Lower leg skin (tissue), 4 donors: ENCODE results near the gene MTA3. TPM values are rescaled to one million over a fixed set of nuclear protein-coding genes. Genes with fewer than 3 reads are reported as not detected.
A peak's percentile ranks its signal among the peaks of the same experiment; 100 is the strongest.

Experiments
- DNase-seq, 2 donors: peaks; one replicate each; pipeline ENCODE4 v3.0.0-alpha.2; 2019; ENCODE audit warnings: low spot score in 2 of 2
- H3K4me3 ChIP-seq: fragments of 200-600 bp; sonication (generic); 2 replicates; pipeline ENCODE4 v1.5.1; 2017; ENCODE audit warnings: mild to moderate bottlenecking, low read depth; ENCODE audit not compliant: poor library complexity, severe bottlenecking
- POLR2A ChIP-seq, 2 donors: fragments of 450-650 bp; IDR thresholded peaks; one replicate each; pipeline ENCODE4 v1.6.1; 2016 to 2017; ENCODE audit warnings: antibody characterized with exemption in 2 of 2, mild to moderate bottlenecking in 1 of 2, moderate library complexity in 1 of 2
- WGBS, 2 donors: methylation state at CpG; one replicate each; pipeline ENCODE4 v1.1.5; 2018; 5-methylcytosine and 5-hydroxymethylcytosine counted together
- intact Hi-C: fragments of 100-400 bp; cut with DNase I; formaldehyde crosslinking; loops from one replicate; pipeline ENCODE4 v1.15.0; 2023; ENCODE audit warnings: low total_unique reads
- total RNA-seq, 4 donors: library from RNA; depleted of rRNA; stranded (reverse); fragments of >200 nt; gene quantifications; one replicate each; pipeline ENCODE4 v1.1.0, GENCODE V29; 2016
- TF ChIP-seq, protein P1 (sequence below), 3 donors: fragments of 450-650 bp; IDR thresholded peaks; one replicate each; pipeline ENCODE4 v1.5.1; 2016; ENCODE audit warnings: antibody characterized with exemption in 3 of 3, mild to moderate bottlenecking in 3 of 3, moderate library complexity in 2 of 3

The MTA3 gene
- total RNA-seq, 4 donors from 2014 or later: 32.9 to 50.4 (median 35.9) TPM

DNA sequence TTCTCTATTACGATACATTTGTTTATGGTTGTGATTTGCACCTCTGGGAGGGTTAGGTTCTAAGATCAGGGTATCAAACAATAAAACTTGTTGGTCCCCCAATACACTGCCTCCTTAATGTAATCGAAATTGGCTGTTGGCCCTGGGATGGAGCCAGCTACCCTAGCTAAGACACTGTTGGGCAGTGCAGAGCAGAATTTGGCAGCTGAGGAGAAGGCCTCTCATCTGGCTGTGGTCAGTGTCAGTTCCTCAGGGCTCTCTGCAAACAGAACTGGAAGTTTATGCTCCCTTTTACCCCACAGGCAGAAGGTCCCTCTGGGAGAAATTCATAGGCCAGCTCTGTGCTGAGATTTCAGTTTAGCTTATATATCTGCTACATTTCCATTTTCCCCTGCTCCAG is 232.5 kb downstream of the MTA3 start:
- DNase-seq: peak in 1 of 2 donors; percentile 59
- no peak overlapping the region for H3K4me3 ChIP-seq
- intact Hi-C loops: no loop called here
- WGBS, 2 donors: 60 to 73% methylated on average over 2 of the region's 2 CpGs
- TF ChIP-seq, protein P1, sequence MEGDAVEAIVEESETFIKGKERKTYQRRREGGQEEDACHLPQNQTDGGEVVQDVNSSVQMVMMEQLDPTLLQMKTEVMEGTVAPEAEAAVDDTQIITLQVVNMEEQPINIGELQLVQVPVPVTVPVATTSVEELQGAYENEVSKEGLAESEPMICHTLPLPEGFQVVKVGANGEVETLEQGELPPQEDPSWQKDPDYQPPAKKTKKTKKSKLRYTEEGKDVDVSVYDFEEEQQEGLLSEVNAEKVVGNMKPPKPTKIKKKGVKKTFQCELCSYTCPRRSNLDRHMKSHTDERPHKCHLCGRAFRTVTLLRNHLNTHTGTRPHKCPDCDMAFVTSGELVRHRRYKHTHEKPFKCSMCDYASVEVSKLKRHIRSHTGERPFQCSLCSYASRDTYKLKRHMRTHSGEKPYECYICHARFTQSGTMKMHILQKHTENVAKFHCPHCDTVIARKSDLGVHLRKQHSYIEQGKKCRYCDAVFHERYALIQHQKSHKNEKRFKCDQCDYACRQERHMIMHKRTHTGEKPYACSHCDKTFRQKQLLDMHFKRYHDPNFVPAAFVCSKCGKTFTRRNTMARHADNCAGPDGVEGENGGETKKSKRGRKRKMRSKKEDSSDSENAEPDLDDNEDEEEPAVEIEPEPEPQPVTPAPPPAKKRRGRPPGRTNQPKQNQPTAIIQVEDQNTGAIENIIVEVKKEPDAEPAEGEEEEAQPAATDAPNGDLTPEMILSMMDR (IDR thresholded peaks at IDR 0.05): no peak
- no peak for TF ChIP-seq POLR2A (IDR thresholded peaks at IDR 0.05)

DNA sequence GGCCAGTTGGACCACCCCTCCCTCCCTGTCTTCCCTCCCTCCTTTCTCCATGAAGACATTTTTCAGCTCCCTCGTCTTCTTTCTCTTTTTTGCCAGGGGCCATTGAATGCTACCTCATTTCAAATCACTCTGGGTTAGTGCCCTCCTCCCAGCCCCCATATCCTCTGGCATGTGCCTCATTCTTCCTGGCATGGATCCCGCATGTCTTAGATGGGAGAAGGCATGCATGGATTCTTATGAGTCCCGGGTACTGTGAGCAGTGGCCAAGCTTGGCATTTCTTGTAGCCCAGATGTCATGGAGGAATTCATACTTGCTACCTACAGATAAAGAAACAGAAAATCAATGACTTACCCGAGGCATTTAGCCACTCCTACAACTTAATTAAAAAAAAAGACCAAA is 232.9 kb downstream of the MTA3 start:
- intact Hi-C loops: no loop called here
- 32 to 46% methylated on average over 4 of the region's 4 CpGs for whole genome bisulfite sequencing, 2 donors
- peak in 1 of 2 donors; percentile 71 for DNase-seq
- no peak overlapping the region for H3K4me3 ChIP-seq
- no peak for TF ChIP-seq POLR2A (IDR thresholded peaks at IDR 0.05)
- TF ChIP-seq, protein P1 (IDR thresholded peaks at IDR 0.05): no peak

DNA sequence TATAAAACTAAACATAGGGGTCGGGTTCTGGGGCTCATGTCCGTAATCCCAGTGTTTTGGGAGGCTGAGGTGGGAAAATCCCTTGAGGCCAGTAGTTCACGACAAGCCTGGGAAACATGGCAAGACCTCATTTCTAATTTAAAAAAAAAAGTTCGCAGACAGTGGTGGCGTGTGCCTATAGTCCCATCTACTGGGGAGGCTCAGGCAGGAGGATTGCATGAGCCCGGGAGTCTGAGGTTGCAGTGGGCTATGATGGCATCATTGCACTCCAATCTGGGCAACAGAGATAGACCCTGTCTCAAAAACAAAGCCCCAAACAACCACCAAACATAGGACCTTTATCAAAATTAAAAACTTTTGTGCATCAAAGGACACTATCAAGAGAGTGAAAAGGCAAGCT is 233.7 kb downstream of the MTA3 start:
- DNase-seq: no peak
- intact Hi-C loops: no loop called here
- TF ChIP-seq, protein P1 (IDR thresholded peaks at IDR 0.05): no peak
- TF ChIP-seq POLR2A (IDR thresholded peaks at IDR 0.05): no peak
- WGBS, 2 donors: 88 to 91% methylated on average over 6 of the region's 6 CpGs
- no peak overlapping the region for H3K4me3 ChIP-seq

DNA sequence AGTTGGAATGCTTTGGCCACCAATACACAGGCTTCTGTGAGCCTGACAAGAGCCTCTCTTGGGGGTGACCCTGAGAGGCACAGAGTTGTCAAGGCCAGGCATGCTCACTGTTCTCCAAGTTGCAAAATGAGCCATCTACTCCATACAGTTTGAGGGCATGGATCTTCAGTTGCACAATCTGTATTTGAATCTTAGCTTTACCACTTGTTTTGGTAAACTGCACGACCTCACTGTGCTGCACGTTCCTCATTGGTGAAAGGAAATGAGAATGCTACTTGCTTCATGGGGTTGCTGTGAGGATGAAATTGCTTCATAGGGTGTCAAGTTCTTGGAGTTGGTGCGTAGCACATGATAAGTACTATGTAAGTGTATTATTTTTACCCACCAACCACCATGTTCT is 235.9 kb downstream of the MTA3 start:
- TF ChIP-seq, protein P1 (IDR thresholded peaks at IDR 0.05): no peak
- TF ChIP-seq POLR2A (IDR thresholded peaks at IDR 0.05): no peak
- 49 to 72% methylated on average over 3 of the region's 3 CpGs for WGBS, 2 donors
- intact Hi-C loops: no loop called here
- H3K4me3 ChIP-seq: no peak overlapping the region
- peak in 1 of 2 donors; percentile 37 for DNase-seq

DNA sequence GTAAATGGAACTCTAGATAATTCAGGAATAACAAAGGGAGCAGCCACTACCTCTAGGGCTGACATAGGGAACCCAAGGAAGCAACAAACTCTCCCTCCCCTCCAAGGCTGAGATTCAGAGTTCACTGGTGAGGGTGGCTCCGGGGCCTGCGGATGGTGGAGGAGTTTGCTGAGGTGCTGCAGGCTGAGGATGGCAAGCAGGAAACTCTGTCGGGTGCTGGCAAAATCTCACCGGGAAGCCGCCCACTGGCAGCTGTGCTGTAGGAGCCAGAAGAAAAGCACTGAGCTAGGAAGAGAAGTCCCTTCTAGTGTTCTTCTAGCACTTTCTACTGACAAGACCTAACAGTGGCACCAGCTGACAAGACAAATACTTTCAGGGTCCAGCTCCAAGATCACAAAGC is 236.5 kb downstream of the MTA3 start:
- TF ChIP-seq POLR2A (IDR thresholded peaks at IDR 0.05): no peak
- TF ChIP-seq, protein P1 (IDR thresholded peaks at IDR 0.05): no peak
- no peak overlapping the region for H3K4me3 ChIP-seq
- peak in 1 of 2 donors; percentile 69 for DNase-seq
- 64 to 68% methylated on average over 5 of the region's 5 CpGs for WGBS, 2 donors
- intact Hi-C loops: no loop called here

Other genes starting within 250 kb of the MTA3 start
- 100 to 1,000 TPM in 1 of 4 donors, 10 to 100 TPM in 3; 92.0 to 110 (median 94.4) TPM for gene COX7A2L, start 207.4 kb upstream of the MTA3 start, total RNA-seq
- under 1 TPM; 0.25 to 0.98 (median 0.57) TPM for gene KCNG3, start 74.7 kb upstream of the MTA3 start, total RNA-seq
- gene OXER1, start 195.5 kb downstream of the MTA3 start, total RNA-seq: 1 to 10 TPM in 2 of 4 donors, under 1 TPM in 1, not detected in 1; 0.84 to 2.5 (median 1.7) TPM
- gene HAAO, start 224.0 kb downstream of the MTA3 start, total RNA-seq: 1 to 10 TPM; 1.7 to 4.3 (median 3.3) TPM